ENCODE results near the gene S100A5. TPM values are rescaled to one million over a fixed set of nuclear protein-coding genes. Genes with fewer than 3 reads are reported as not detected.

Gene S100A5
- total and polyA plus RNA-seq, 4 donors, result not detected

DNA sequence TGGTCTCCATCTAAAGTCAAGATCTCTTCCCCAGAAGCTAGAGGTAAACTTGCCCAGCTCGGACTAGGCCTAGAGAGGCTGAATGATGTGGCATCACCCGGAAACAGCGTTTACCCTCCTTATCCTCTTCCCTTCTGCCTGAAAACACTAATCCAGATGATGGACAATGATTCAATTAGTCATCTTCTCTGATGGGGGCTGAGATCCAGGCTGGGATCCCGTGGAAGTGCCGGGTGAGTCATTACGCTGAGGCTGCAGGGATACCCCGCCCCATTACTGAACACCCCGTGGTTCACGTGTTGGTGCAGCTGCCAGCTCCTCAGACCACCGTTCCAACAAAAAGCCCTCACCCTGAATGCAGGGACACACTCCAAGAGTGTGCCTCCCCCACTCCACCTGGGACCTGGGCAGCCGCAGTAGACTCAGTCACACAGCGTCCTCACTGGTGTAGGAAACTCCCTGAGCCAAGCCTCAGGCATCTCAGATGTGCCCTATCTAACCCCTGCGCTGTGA, 7.0 kb downstream of the S100A5 start:
- H3K9me3 ChIP-seq (ENCODE audit: control insufficient read depth, low read length), result no peaks in the 10 kb centered on the region
- H3K36me3 ChIP-seq (ENCODE audit: control insufficient read depth in 1 of 2, insufficient read depth in 2 of 2, low read length in 1 of 2), result no peaks in the 10 kb centered on the region
- DNase-seq, result peak; percentile 85 to 87
- intact Hi-C loops (cut with DNase I), result loop anchor here (1.0 to 2.0 kb wide), 3 partner anchors 15 to 35 kb away; partner anchors contain the start of gene S100A3 (in 1 of the 2)
- peak overlapping the region; percentile 10 to 27 for H3K4me3 ChIP-seq (ENCODE audit: low read length in 2 of 2)
- H3K27ac ChIP-seq (ENCODE audit: low read depth in 1 of 2, low read length in 2 of 2), result peak overlapping the region in 1 of 2 donors; percentile 99
- WGBS, 2 donors, result 4 to 5% methylated on average over 13 of the region's 13 CpGs
- no peaks in the 10 kb centered on the region for H3K27me3 ChIP-seq (ENCODE audit: control insufficient read depth in 1 of 2, insufficient read depth in 2 of 2, low read length in 1 of 2)
- ATAC-seq (ENCODE audit: low FRiP score), result peak; percentile 51
- H3K4me1 ChIP-seq (ENCODE audit: control insufficient read depth in 1 of 2, insufficient read depth in 2 of 2, low read length in 2 of 2), result no peaks in the 10 kb centered on the region

DNA sequence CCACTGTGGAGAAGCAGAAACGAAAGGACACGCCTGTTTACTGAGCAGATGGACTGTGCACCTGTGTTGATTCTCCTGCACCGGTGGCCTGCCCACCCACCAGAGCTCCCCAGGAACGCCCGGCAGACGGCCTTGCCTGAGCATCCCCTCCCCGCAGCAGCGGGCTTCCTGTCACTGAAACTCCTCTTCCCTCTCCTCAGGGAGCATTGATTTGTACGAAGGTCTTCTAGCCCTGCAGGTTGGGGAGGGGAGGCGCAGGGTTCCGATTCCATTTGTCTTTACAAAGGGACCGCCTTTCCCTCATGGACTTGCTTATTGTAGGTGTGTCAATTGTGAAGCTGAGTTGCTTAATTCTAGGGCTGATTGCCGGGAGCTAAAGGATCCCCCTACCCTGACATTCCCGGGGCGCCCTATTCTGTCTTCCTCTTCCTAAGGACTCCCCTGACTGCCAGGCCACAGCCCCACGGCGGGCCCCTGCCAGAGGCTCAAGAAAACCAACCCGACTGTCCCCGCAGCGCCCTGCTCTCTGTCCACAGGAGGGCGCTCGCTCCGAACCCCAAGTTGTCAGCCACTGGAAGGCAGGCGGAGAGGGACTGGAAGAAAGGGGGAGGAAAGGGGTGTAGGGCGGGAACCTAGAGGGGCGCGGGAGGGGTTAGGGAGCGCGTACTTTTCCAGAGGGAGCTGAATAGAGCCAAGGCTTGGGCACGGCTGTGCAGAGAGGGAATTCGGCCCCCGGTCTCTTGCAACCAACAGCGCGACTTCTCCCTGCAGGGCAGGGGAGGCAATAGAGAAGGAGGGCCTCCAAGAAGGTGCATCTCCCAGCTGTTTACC, 7.8 kb downstream of the S100A5 start:
- WGBS, 2 donors, result 11 to 12% methylated on average over 34 of the region's 34 CpGs
- ATAC-seq (ENCODE audit: low FRiP score), result peak; percentile 83

DNA sequence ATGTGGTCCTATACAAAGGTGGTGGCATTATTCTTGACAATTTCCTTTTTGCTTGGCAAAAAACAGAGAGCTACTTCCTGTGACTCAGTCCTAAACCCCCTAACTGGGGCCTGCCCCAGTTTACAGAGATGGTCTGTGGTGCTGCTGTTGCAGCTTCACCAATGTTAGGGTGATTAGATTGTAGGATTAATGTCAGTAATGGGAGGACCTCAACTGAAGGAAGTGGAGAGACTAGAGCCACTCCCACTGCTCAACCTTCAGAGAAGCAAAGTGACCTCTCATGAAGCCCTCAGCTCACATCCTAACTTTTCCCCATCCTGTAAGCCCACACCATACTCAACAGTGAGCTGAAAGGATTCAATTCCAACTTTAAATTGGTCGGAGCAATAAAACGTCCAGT, 8.6 kb downstream of the S100A5 start:
- no peaks in the 10 kb centered on the region for H3K36me3 ChIP-seq (ENCODE audit: control insufficient read depth in 1 of 2, insufficient read depth in 2 of 2, low read length in 1 of 2)
- H3K4me3 ChIP-seq (ENCODE audit: low read length in 2 of 2), result no peak overlapping the region
- DNase-seq (no peak), ATAC-seq (ENCODE audit: low FRiP score) (no peak)
- H3K9me3 ChIP-seq (ENCODE audit: control insufficient read depth, low read length), result no peaks in the 10 kb centered on the region
- H3K4me1 ChIP-seq (ENCODE audit: control insufficient read depth in 1 of 2, insufficient read depth in 2 of 2, low read length in 2 of 2), result no peaks in the 10 kb centered on the region
- H3K27me3 ChIP-seq (ENCODE audit: control insufficient read depth in 1 of 2, insufficient read depth in 2 of 2, low read length in 1 of 2), result no peaks in the 10 kb centered on the region
- intact Hi-C loops (cut with DNase I), result loop anchor here in 1 of 2 donors (2.0 kb wide), 1 partner anchor 37 kb away; no protein-coding TSS in a partner anchor
- 29 to 35% methylated on average over 2 of the region's 2 CpGs for WGBS, 2 donors
- no peak overlapping the region for H3K27ac ChIP-seq (ENCODE audit: low read depth in 1 of 2, low read length in 2 of 2)

More for the DNA sequence above, 7.8 kb downstream of the S100A5 start:
- Histone ChIP-seq H3K4me1 (ENCODE audit: control insufficient read depth in 1 of 2, insufficient read depth in 2 of 2, low read length in 2 of 2) (no peaks in the 10 kb centered on the region), H3K36me3 (ENCODE audit: control insufficient read depth in 1 of 2, insufficient read depth in 2 of 2, low read length in 1 of 2) (no peaks in the 10 kb centered on the region), H3K27ac (ENCODE audit: low read depth in 1 of 2, low read length in 2 of 2) (peak overlapping the region; percentile 83 to 99), H3K27me3 (ENCODE audit: control insufficient read depth in 1 of 2, insufficient read depth in 2 of 2, low read length in 1 of 2) (no peaks in the 10 kb centered on the region), H3K9me3 (ENCODE audit: control insufficient read depth, low read length) (no peaks in the 10 kb centered on the region), H3K4me3 (ENCODE audit: low read length in 2 of 2) (peak overlapping the region; percentile 4 to 10)
- peak; percentile 91 to 95 for DNase-seq
- intact Hi-C loops (cut with DNase I), result loop anchor here (1.0 to 2.0 kb wide), 2 partner anchors 35 to 36 kb away; no protein-coding TSS in a partner anchor

DNA sequence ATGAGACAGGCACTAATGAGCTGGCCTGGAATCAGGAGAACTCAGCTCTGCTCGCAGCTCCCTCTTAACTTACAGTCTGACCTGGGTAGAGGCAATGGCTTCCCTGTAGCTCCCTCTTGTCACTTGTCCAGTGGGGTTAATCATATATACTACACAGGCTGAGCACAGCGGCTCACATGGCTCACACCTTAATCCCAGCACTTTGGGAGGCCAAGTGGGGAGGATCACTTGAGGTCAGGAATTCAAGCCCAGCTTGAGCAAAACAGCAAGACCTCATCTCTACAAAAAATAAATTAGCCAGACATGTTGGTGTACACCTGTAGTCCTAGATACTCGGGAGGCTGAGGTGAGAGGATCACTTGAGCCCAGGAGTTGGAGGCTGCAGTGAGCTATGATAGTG, 9.1 kb downstream of the S100A5 start:
- DNase-seq, result no peak
- ATAC-seq (ENCODE audit: low FRiP score), result no peak
- peak overlapping the region in 1 of 2 donors; percentile 20 for H3K27ac ChIP-seq (ENCODE audit: low read depth in 1 of 2, low read length in 2 of 2)
- WGBS, 2 donors, result 61 to 72% methylated on average over 3 of the region's 3 CpGs
- H3K36me3 ChIP-seq (ENCODE audit: control insufficient read depth in 1 of 2, insufficient read depth in 2 of 2, low read length in 1 of 2), result no peaks in the 10 kb centered on the region
- intact Hi-C loops (cut with DNase I), result loop anchor here in 1 of 2 donors (2.0 kb wide), 1 partner anchor 37 kb away; no protein-coding TSS in a partner anchor
- H3K27me3 ChIP-seq (ENCODE audit: control insufficient read depth in 1 of 2, insufficient read depth in 2 of 2, low read length in 1 of 2), result no peaks in the 10 kb centered on the region
- H3K9me3 ChIP-seq (ENCODE audit: control insufficient read depth, low read length), result no peaks in the 10 kb centered on the region
- H3K4me3 ChIP-seq (ENCODE audit: low read length in 2 of 2), result no peak overlapping the region
- H3K4me1 ChIP-seq (ENCODE audit: control insufficient read depth in 1 of 2, insufficient read depth in 2 of 2, low read length in 2 of 2), result no peaks in the 10 kb centered on the region

DNA sequence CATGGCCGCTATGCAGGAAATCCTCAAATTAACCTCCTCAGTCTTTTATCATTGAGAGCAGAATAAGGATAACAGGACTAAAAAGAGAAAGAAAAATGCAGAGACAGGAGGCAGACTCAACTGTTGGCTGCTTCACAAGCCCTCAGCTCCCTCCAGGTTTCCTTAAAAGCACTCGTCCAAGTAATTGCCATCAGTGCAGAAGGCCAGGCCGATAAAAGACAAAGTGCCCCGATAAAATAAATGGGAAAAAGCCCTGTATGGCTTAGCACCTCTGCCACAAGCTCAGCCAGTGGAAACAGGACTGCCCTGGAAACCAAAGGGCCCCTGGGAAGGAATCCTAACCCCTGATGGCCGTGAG, 13.1 kb downstream of the S100A5 start:
- 27 to 40% methylated on average over 5 of the region's 5 CpGs for WGBS, 2 donors

DNA sequence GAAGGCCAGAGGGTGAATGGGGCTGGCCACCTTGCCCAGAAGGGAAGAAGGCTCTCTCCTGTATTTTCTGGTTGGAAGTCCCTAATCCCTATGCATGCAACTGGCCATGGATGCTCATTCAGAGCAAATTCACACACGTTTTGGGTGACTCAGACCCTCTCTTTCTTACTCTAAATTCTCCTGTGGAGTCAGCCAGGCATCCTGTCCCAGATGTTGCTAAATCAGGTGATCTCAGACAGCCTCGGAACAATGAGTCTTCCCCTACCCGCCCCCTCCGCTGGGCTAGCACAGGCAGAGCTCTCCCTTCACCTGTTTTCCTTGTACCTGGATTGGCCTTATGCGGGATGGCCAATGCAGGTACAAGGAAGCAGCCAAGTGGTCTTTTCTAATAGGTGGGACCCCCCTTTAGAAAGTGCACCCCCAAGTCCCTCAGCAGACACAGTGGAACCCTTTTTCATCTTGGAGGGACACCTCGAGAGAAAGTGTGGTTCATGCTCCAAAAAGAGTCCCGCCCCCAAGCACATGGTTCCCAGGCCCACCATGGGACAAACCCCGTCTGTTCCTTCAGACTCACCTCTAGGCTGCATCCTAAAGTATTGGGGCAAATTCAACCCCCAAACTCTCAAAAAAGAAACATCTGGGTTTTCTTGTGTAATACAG, 13.6 kb downstream of the S100A5 start:
- no peaks in the 10 kb centered on the region for H3K27me3 ChIP-seq (ENCODE audit: control insufficient read depth in 1 of 2, insufficient read depth in 2 of 2, low read length in 1 of 2)
- intact Hi-C loops (cut with DNase I), result no loop called here
- ATAC-seq (ENCODE audit: low FRiP score) (no peak), DNase-seq (no peak)
- H3K4me3 ChIP-seq (ENCODE audit: low read length in 2 of 2), result no peak overlapping the region
- no peak overlapping the region for H3K27ac ChIP-seq (ENCODE audit: low read depth in 1 of 2, low read length in 2 of 2)
- H3K36me3 ChIP-seq (ENCODE audit: control insufficient read depth in 1 of 2, insufficient read depth in 2 of 2, low read length in 1 of 2), result no peaks in the 10 kb centered on the region
- no peaks in the 10 kb centered on the region for H3K4me1 ChIP-seq (ENCODE audit: control insufficient read depth in 1 of 2, insufficient read depth in 2 of 2, low read length in 2 of 2)
- WGBS, 2 donors, result 80 to 81% methylated on average over 8 of the region's 8 CpGs
- no peaks in the 10 kb centered on the region for H3K9me3 ChIP-seq (ENCODE audit: control insufficient read depth, low read length)

More for the DNA sequence above, 13.1 kb downstream of the S100A5 start:
- intact Hi-C loops (cut with DNase I), result no loop called here
- Histone ChIP-seq H3K4me1 (ENCODE audit: control insufficient read depth in 1 of 2, insufficient read depth in 2 of 2, low read length in 2 of 2) (no peaks in the 10 kb centered on the region), H3K27ac (ENCODE audit: low read depth in 1 of 2, low read length in 2 of 2) (no peak overlapping the region), H3K27me3 (ENCODE audit: control insufficient read depth in 1 of 2, insufficient read depth in 2 of 2, low read length in 1 of 2) (no peaks in the 10 kb centered on the region), H3K9me3 (ENCODE audit: control insufficient read depth, low read length) (no peaks in the 10 kb centered on the region), H3K36me3 (ENCODE audit: control insufficient read depth in 1 of 2, insufficient read depth in 2 of 2, low read length in 1 of 2) (no peaks in the 10 kb centered on the region), H3K4me3 (ENCODE audit: low read length in 2 of 2) (no peak overlapping the region)
- DNase-seq, result no peak
- no peak for ATAC-seq (ENCODE audit: low FRiP score)

DNA sequence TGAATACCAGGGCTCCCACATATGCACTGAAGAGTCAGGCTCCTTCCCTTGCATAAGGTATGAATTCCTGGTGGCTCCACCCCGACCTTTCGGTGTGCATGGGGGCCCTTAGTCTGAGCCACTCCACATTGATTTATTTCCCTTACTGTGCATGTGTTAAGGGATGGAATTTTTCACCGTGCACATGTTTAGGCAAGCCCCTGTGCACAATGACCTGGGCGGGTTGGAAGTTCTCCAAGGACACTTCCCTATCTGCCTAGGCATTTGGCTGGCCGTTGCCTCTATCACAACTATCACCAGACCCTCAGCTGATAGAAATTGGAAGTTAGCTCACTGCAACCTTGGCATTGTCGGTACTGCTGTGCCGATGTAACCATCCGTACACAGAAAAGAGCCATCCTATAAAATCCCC, 14.6 kb downstream of the S100A5 start:
- WGBS, 2 donors, result 68 to 69% methylated on average over 8 of the region's 8 CpGs
- no peak overlapping the region for H3K27ac ChIP-seq (ENCODE audit: low read depth in 1 of 2, low read length in 2 of 2)
- no peaks in the 10 kb centered on the region for H3K9me3 ChIP-seq (ENCODE audit: control insufficient read depth, low read length)
- no peaks in the 10 kb centered on the region for H3K36me3 ChIP-seq (ENCODE audit: control insufficient read depth in 1 of 2, insufficient read depth in 2 of 2, low read length in 1 of 2)
- ATAC-seq (ENCODE audit: low FRiP score), result no peak
- DNase-seq, result no peak
- no peaks in the 10 kb centered on the region for H3K4me1 ChIP-seq (ENCODE audit: control insufficient read depth in 1 of 2, insufficient read depth in 2 of 2, low read length in 2 of 2)
- intact Hi-C loops (cut with DNase I), result no loop called here
- no peak overlapping the region for H3K4me3 ChIP-seq (ENCODE audit: low read length in 2 of 2)
- no peaks in the 10 kb centered on the region for H3K27me3 ChIP-seq (ENCODE audit: control insufficient read depth in 1 of 2, insufficient read depth in 2 of 2, low read length in 1 of 2)

DNA sequence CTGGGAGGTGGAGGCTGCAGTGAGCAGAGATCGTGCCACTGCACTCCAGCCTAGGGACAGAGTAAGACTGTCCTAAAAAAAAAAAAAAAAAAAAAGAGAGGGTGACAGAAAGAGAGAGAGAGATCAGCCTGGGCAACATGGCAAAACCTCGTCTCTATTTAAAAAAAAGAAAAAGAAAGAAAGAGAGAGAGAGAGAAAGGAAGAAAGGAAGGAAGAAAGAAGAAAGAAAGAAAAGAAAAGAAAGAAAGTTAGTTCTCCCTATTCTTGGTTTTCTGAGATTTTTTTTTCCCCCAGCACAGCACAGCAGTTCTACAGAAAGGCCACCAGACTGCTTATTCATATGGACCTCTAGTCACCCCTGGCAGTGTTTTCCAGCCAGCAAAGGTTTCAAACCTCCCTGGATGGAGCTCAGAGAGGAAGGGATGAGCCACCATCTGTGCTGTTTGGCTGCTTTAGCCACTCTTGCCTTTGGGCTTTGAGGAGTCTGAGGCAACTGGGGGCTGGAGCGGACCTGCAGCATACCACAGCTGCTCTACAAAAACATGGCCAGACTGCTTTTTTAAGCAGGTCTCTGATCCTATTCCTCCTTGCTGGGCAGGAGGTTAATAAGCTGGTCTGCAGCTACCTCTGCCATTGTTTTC, 15.5 kb downstream of the S100A5 start:
- intact Hi-C loops (cut with DNase I), result no loop called here
- H3K27ac ChIP-seq (ENCODE audit: low read depth in 1 of 2, low read length in 2 of 2), result peak overlapping the region in 1 of 2 donors; percentile 10
- no peak overlapping the region for H3K4me3 ChIP-seq (ENCODE audit: low read length in 2 of 2)
- DNase-seq, result peak in 1 of 2 donors; percentile 46
- no peak for ATAC-seq (ENCODE audit: low FRiP score)
- no peaks in the 10 kb centered on the region for H3K4me1 ChIP-seq (ENCODE audit: control insufficient read depth in 1 of 2, insufficient read depth in 2 of 2, low read length in 2 of 2)
- WGBS, 2 donors, result 21 to 22% methylated on average over 3 of the region's 3 CpGs
- H3K9me3 ChIP-seq (ENCODE audit: control insufficient read depth, low read length), result no peaks in the 10 kb centered on the region
- no peaks in the 10 kb centered on the region for H3K36me3 ChIP-seq (ENCODE audit: control insufficient read depth in 1 of 2, insufficient read depth in 2 of 2, low read length in 1 of 2)
- H3K27me3 ChIP-seq (ENCODE audit: control insufficient read depth in 1 of 2, insufficient read depth in 2 of 2, low read length in 1 of 2), result no peaks in the 10 kb centered on the region
